GM23248 (cell line): ENCODE measurements around the gene TBCC. TPM values are rescaled to one million over a fixed set of nuclear protein-coding genes. Genes with fewer than 3 reads are reported as not detected.

ENCODE experiments used
- DNase-seq: peaks from one replicate; pipeline ENCODE4 v3.0.0-alpha.2; 2015
- H2AFZ ChIP-seq: fragments of 200-600 bp; sonication (generic); 2 replicates; pipeline ENCODE4 v1.6.1; 2016; ENCODE audit warnings: antibody characterized with exemption
- H3F3A ChIP-seq: fragments of 200-600 bp; sonication (generic); 2 replicates; pipeline ENCODE4 v1.6.1; 2016; ENCODE audit warnings: mild to moderate bottlenecking, antibody characterized with exemption, mixed run types; ENCODE audit not compliant: insufficient read depth
- H3K27ac ChIP-seq: fragments of 200-600 bp; sonication (generic); 2 replicates; pipeline ENCODE4 v1.5.1; 2016; ENCODE audit warnings: mild to moderate bottlenecking
- H3K27me3 ChIP-seq: fragments of 200-600 bp; sonication (generic); replicated peaks from 2 replicates; pipeline ENCODE4 v1.6.1; 2016; ENCODE audit warnings: mild to moderate bottlenecking; ENCODE audit not compliant: insufficient read depth
- H3K36me3 ChIP-seq: fragments of 200-600 bp; sonication (generic); 2 replicates; pipeline ENCODE4 v1.6.1; 2016; ENCODE audit warnings: low read depth, mild to moderate bottlenecking
- H3K4me1 ChIP-seq: fragments of 200-600 bp; sonication (generic); 2 replicates; pipeline ENCODE4 v1.6.1; 2016; ENCODE audit warnings: mild to moderate bottlenecking; ENCODE audit not compliant: insufficient read depth
- H3K4me2 ChIP-seq: fragments of 200-600 bp; sonication (generic); one replicate; pipeline ENCODE4 v1.6.1; 2016; ENCODE audit warnings: mild to moderate bottlenecking; ENCODE audit not compliant: unreplicated experiment
- H3K4me3 ChIP-seq: fragments of 200-600 bp; sonication (generic); 2 replicates; pipeline ENCODE4 v1.5.1; 2016; ENCODE audit warnings: mild to moderate bottlenecking
- H3K79me2 ChIP-seq: fragments of 200-600 bp; sonication (generic); 2 replicates; pipeline ENCODE4 v1.6.1; 2016; ENCODE audit warnings: mild to moderate bottlenecking; ENCODE audit not compliant: insufficient read depth
- H3K9ac ChIP-seq: fragments of 200-600 bp; sonication (generic); 2 replicates; pipeline ENCODE4 v1.6.1; 2016; ENCODE audit warnings: mild to moderate bottlenecking
- H3K9me2 ChIP-seq: fragments of 200-600 bp; sonication (generic); 2 replicates; pipeline ENCODE4 v1.6.1; 2016; ENCODE audit warnings: mixed run types, mild to moderate bottlenecking, moderate library complexity; ENCODE audit not compliant: insufficient read depth
- H3K9me3 ChIP-seq: fragments of 200-600 bp; sonication (generic); one replicate; pipeline ENCODE4 v1.6.1; 2017; ENCODE audit warnings: low read depth
- H4K20me1 ChIP-seq: fragments of 200-600 bp; sonication (generic); 2 replicates; pipeline ENCODE4 v1.6.0; 2016; ENCODE audit not compliant: insufficient read depth
- EZH2 ChIP-seq: fragments of 200-600 bp; sonication (generic); IDR thresholded peaks from 2 replicates; pipeline ENCODE4 v1.6.1; 2018; ENCODE audit warnings: antibody characterized with exemption, mild to moderate bottlenecking; ENCODE audit not compliant: insufficient read depth, poor library complexity, severe bottlenecking
- EZH2phosphoT487 ChIP-seq: fragments of 200-600 bp; sonication (generic); IDR thresholded peaks from 2 replicates; pipeline ENCODE4 v1.6.1; 2018; ENCODE audit warnings: antibody characterized with exemption, moderate library complexity, mild to moderate bottlenecking, low read depth; ENCODE audit not compliant: insufficient read depth
- WGBS, 2 experiments: methylation state at CpG; one replicate each; pipeline ENCODE4 v1.1.6; 2015 to 2017; ENCODE audit warnings: low lambda C conversion rate in 2 of 2, low coverage in 1 of 2; ENCODE audit errors: missing lambda C conversion rate in 2 of 2; 5-methylcytosine and 5-hydroxymethylcytosine counted together
- in situ Hi-C: fragments of 300-500 bp; cut with MboI; formaldehyde crosslinking; loops from 2 replicates; pipeline ENCODE4 v1.15.0; 2020
- polyA plus RNA-seq: library from polyadenylated mRNA; unstranded; fragments of >200 nt; fragmentation: Nextera tagmentation; extraction: Ambion mirVana; gene quantifications from 2 replicates; pipeline ENCODE4 v1.2.1, GENCODE V29; 2016
- total RNA-seq: library from RNA; depleted of rRNA; stranded (reverse); fragments of >200 nt; shearing (Covaris generic); gene quantifications from 2 replicates; pipeline ENCODE4 v1.2.3, GENCODE V29; 2014

Gene TBCC
- total and polyA plus RNA-seq, 2 experiments from 2014 or later = 35.0 to 36.9 TPM

DNA sequence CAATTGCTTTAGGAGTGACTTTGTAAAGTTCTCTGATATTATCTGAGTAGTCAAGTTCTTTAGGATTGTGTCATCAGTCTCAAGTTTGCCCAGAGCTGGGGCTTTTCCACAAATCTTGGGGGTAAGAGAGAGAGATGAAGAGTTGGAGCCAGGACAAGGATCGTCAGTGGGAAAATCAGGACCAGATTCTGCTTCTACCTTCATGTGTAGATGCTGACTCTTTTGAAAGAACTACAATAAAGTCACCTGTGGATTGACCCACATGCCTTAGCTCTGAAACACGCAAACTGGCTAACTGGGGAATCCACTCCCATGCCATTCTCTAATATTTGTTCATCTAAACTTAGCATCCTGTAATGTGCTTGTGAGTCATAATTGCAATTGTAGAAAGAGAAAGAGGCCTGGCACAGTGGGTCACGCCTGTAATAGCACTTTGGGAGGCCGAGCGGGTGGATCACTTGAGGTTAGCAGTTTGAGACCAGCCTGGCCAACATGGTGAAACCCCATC lies 20.3 kb upstream of the TBCC start:
- peak; percentile 88 for DNase-seq
- no peaks in the 10 kb centered on the region for H3K9me2 ChIP-seq
- H4K20me1 ChIP-seq = no peaks in the 10 kb centered on the region
- H3K9me3 ChIP-seq = no peaks in the 10 kb centered on the region
- peak overlapping the region; percentile 2; the same call in 1 of the 2 replicates for H3K9ac ChIP-seq
- H3K4me2 ChIP-seq = peak overlapping the region; percentile 51
- H3K4me3 ChIP-seq = 0 out of 2 replicates have a peak overlapping the region, but pooled peaks have one; percentile 15
- no peaks in the 10 kb centered on the region for H3K27me3 ChIP-seq
- H3K36me3 ChIP-seq = no peaks in the 10 kb centered on the region
- H3K27ac ChIP-seq = peak overlapping the region; percentile 62
- H3K4me1 ChIP-seq = peaks cover 15% of the 10 kb centered on the region
- in situ Hi-C loops = no loop called here
- H3K79me2 ChIP-seq = no peaks in the 10 kb centered on the region
- no peak overlapping the region; the same call in 1 of the 2 replicates for H2AFZ ChIP-seq
- 46 to 48% methylated on average over 5 of the region's 5 CpGs for WGBS, 2 experiments
- H3F3A ChIP-seq = peaks cover 22% of the 10 kb centered on the region
- TF ChIP-seq EZH2 (no peak), EZH2phosphoT487 (no peak)

DNA sequence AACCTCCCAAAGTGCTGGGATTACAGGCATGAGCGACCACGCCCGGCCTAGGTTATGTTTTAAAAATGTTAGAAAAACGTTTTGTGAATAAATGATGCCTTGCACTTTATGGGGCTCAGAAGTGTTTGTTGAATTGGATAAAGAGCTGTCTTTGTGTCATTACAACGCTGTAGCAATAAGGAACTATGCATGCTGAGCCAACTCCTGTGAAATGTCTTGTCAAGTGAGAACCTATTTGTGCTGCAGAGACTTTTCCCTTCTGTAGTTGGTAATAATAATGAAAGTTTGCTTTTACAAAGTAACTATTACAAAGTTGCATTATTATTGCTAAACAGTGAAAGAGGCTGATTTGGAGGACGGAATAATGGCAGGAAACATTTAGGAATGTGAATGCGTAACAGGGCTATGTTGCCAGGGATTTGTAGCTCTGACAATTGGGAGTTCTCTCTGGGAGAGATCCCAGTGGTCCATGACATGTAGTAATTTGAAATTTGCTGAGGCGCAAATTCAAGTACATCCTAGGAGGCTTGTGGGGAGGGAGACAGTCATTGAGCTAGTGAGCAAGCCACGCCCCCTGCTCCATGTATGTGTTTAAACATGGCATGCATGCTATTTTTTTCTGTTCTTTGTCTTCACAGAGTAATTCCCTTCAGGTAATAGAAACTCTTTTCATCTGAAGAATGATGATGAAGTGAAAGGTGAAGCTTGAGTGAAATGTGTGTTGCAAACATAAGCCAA lies 19.2 kb upstream of the TBCC start:
- peak overlapping the region; percentile 62; the same call in 1 of the 2 replicates for H3K27ac ChIP-seq
- no peak for DNase-seq
- in situ Hi-C loops = no loop called here

GRCh38 chr6:42762950-42763349 lies 17.0 kb upstream of the TBCC start:
- no peak overlapping the region for H3K4me3 ChIP-seq
- no peak for TF ChIP-seq EZH2phosphoT487
- no peak for TF ChIP-seq EZH2
- no peak overlapping the region for H3K4me2 ChIP-seq
- H3K9me2 ChIP-seq = no peaks in the 10 kb centered on the region
- no peaks in the 10 kb centered on the region for H4K20me1 ChIP-seq
- no peak overlapping the region for H3K9ac ChIP-seq
- no peaks in the 10 kb centered on the region for H3K27me3 ChIP-seq
- H3K9me3 ChIP-seq = no peaks in the 10 kb centered on the region
- H3K4me1 ChIP-seq = peaks cover 15% of the 10 kb centered on the region
- no peak for DNase-seq
- H3K36me3 ChIP-seq = no peaks in the 10 kb centered on the region
- H3K27ac ChIP-seq = no peak overlapping the region
- no peak overlapping the region for H2AFZ ChIP-seq
- in situ Hi-C loops = no loop called here
- peaks cover 22% of the 10 kb centered on the region for H3F3A ChIP-seq
- no peaks in the 10 kb centered on the region for H3K79me2 ChIP-seq
- WGBS, 2 experiments = 78 to 82% methylated on average over 3 of the region's 3 CpGs

More for the DNA sequence above, 19.2 kb upstream of the TBCC start:
- H4K20me1 ChIP-seq = no peaks in the 10 kb centered on the region
- H3K4me2 ChIP-seq = peak overlapping the region; percentile 51
- no peaks in the 10 kb centered on the region for H3K36me3 ChIP-seq
- H2AFZ ChIP-seq = no peak overlapping the region
- no peaks in the 10 kb centered on the region for H3K9me3 ChIP-seq
- no peak overlapping the region for H3K9ac ChIP-seq
- no peaks in the 10 kb centered on the region for H3K79me2 ChIP-seq
- no peaks in the 10 kb centered on the region for H3K9me2 ChIP-seq
- no peaks in the 10 kb centered on the region for H3K27me3 ChIP-seq
- H3K4me3 ChIP-seq = no peak overlapping the region
- no peak for TF ChIP-seq EZH2
- TF ChIP-seq EZH2phosphoT487 = no peak
- H3F3A ChIP-seq = peaks cover 22% of the 10 kb centered on the region
- whole genome bisulfite sequencing, 2 experiments = 89 to 94% methylated on average over 9 of the region's 9 CpGs
- H3K4me1 ChIP-seq = peaks cover 15% of the 10 kb centered on the region

DNA sequence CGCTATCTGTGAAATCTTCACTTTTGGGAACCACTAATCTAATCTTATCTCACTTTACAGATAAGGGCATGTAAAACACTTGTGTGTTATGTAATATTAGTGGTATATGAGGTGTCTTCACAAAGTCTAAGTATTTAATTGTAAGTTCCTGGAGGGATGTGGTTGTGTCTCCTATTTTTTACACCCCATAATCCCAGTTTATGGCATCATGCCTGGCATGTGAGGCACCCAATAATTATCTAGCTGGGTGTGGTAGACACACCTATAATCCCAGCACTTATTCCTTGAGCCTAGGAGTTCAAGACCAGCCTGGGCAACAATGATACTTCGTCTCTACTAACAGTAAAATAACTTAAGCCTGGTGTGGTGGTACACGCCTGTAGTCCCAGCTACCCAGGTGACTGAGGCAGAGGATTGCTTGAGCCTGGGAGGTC lies 16.5 kb upstream of the TBCC start:
- Histone ChIP-seq H3K27me3 (no peaks in the 10 kb centered on the region), H3K9ac (no peak overlapping the region), H4K20me1 (no peaks in the 10 kb centered on the region), H3K36me3 (no peaks in the 10 kb centered on the region), H3K4me2 (no peak overlapping the region), H2AFZ (no peak overlapping the region), H3K79me2 (no peaks in the 10 kb centered on the region), H3K9me3 (no peaks in the 10 kb centered on the region), H3K4me1 (peaks cover 15% of the 10 kb centered on the region), H3K9me2 (no peaks in the 10 kb centered on the region), H3K27ac (no peak overlapping the region), H3F3A (peaks cover 22% of the 10 kb centered on the region), H3K4me3 (no peak overlapping the region)
- WGBS, 2 experiments = 93 to 97% methylated on average over 3 of the region's 3 CpGs
- in situ Hi-C loops = no loop called here
- no peak for TF ChIP-seq EZH2phosphoT487
- no peak for TF ChIP-seq EZH2
- DNase-seq = no peak
